Daoy (cell line): ENCODE measurements around the gene NPAS3. TPM values are rescaled to one million over a fixed set of nuclear protein-coding genes. Genes with fewer than 3 reads are reported as not detected.

ENCODE experiments used
- DNase-seq: peaks from one replicate; pipeline ENCODE4 v3.0.0-alpha.2; 2015; ENCODE audit warnings: low read depth
- total RNA-seq: library from RNA; depleted of rRNA; stranded (reverse); fragments of >200 nt; shearing (Covaris generic); gene quantifications from 2 replicates; pipeline ENCODE4 v1.2.3, GENCODE V29; 2014

The NPAS3 gene
- total RNA-seq, 1 experiment from 2014 or later: 1.9 TPM

DNA sequence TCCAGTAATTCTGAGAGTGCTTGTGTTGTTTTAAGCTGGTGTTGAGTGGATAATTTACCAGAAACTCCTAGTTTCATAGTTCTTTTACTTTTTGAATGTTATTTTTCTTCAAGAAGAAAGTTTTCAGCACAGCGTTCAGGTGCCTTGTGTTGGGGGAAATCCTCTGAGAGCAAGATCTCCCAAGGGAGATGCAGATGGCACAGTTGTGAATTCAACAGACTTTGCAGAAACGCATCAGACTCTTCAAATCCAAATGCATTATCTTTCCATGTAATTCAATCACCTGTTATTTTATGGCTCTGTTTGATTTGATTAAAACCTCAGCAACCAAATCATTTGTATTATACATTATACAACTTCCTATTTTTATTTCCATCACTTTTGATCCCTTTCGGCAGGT, 572.3 kb downstream of the NPAS3 start:
- no peak for DNase-seq

DNA sequence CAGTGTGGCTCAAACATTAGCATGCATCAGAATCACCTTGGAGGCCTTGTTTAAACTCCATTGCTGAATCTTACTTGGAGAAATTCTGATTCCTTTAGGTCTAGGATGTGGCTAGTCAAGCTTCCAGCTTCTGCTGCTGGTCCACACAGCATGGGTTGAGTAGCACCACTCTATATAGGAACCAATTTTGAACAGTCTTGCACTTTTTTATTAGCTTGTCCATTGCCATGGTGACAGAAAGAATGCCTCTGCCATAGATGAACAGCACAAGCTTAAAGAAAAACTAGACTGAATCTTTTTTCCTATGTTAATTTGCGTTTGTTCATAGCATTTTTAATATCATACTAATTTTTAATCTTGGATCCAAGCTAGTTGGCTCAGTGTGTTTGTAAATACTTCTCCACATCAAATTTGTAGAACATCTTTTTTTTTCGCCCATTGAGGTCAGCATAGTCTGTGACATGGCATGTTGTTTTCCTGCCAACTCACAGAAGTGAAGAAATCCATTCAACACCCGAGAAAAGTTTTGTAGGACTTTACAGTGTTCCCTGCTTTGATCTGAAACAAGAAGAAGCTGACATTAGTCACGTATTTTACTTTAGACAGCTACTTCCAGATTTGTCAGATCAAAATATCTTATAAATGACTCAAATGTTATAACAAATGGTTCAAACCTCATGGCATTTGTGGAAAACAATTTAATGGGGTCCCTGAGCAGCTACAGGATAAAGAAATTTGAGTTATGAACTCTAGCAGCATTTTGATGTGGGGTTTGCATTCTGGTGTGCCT, 573.4 kb downstream of the NPAS3 start:
- DNase-seq: peak; percentile 23

DNA sequence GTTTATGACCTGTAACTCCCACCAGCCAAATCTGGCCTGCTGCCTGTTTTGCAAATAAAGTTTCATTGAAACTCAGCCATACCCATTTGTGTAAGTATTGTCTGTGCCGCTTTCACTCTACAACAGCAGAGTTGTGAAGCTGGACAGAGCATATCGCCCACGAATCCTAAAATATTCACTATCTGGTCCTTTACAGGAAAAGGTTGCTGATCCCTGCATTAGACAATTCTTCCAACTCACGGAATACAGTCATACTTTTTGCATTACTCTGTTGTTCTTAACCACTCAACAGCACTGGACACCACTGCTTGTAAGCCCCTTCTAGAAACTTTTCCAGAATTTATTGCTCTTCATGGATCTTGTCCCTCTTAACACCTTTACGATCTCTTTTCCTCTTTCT, 576.8 kb downstream of the NPAS3 start:
- no peak for DNase-seq

DNA sequence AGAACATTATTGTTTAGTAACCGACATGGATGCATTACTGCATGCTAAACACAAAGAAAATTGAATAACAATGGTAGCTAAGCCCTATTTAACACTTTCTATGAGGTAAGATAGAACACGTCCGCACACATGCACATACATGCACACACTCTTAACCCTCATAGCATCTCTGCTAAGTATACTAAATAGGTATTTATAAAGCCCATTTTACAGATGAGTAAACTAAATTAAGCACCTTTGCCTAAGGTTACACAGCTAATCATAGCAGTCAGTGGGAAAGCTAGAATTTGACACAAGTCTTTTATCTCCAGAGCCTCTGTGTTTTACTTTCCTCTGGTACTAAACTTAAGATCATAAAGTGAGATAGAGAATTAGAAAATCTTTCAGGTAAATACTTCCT, 577.2 kb downstream of the NPAS3 start:
- no peak for DNase-seq

DNA sequence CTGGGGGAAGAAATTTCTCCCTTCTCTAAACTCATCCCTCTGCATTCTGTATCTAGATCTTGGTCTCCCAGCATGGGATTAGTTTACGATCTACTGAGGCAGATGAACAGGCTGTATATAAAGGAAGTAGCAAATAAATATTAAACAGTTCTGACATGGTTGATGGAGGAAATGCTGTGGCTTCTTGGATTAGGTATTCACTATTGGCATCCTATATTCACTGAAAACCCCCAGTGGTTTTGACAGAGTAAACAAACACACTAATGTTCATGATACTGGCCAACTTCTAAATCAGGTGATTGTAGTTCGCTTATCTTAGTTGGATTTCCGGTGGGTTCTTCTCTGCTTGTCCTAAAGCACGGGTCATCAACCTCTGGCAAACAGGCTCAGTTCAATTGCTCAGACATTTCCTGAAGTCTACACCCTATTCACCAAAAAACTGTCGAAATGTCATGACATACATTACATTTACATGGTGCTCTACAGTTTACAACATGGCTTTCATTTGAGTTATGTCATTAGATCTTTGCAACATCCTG, 578.3 kb downstream of the NPAS3 start:
- DNase-seq: no peak

DNA sequence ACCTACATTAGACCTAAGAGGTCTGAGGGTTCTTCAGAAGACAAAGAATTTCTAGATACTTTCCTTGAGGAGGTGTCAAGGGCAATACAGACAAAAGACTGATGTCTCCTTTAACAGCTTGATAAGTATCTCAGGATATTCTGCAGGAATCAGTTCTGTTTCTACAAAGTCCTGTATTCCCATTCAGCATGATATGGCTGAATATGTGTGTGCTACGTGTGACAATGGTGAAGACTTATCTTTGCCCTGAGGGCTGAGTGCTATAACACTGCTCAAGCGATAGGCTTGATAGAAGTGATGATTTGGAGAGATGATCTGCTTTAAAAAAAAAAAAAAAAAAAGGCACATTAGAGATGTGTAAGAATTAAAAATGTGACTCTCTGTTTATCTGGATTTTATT, 582.5 kb downstream of the NPAS3 start:
- DNase-seq: no peak

DNA sequence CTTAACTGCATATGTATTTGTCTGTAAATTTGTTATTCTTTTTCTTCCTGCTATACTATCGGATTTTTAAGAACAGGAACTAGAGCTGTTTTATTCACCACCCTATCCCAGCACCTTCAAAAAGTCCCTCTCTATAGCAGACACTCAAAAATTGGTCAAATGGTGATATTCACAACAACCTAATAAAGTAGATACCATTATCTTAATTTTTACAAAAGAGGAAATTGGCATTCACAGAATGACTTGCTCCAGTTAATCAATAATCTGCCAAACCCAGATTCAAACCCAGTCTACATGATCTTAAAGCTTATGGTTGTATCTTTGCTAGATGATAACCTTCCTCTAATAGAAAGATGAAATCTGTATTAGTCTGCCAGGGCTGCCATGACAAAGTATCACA, 585.6 kb downstream of the NPAS3 start:
- DNase-seq: no peak

DNA sequence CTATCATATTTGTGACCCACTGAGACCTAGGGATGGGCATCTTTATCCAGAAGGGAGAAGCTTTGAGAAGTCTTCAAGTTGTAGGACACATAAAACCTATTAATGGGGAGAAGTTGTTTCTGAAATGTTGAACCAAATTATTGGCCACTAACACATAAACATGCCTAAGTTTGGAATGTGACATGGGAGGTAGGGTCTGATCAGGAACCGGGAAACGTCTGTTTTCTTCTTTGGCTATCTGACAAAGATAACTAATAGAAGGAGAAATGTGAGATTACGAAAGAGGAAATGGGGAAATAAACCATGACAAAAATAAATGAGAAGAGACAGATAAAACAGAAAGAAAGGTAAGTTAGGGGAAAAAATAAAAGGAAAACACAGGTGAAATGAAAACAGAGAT, 586.9 kb downstream of the NPAS3 start:
- no peak for DNase-seq

DNA sequence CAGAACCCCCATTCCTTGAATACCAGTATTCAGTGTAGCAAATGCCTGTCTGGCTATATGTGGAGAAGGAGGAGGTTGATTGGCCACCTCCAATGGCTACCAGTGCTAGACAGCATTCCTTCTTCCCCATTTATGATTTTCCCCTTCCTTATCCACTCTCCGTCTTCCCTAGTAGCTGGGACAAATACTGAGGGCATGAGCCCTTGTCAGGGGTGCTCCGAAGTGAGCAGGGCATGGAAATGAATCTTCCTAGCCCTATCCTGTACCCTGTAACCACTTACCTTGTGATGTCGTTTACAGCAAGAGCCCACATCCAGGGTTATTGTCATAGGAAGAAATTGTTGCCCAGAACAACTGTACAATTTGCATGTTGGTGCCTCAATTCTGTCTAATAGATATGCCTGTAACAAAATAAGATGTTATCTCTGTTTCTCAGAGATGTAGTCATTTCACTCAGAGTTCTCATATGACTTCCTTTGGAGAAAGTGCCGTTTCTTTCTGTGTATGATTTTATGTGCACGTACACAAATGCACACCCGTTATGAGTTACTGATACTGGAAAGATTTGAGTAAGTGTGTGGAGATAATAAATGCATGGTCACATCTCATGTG, 588.5 kb downstream of the NPAS3 start:
- DNase-seq: no peak

DNA sequence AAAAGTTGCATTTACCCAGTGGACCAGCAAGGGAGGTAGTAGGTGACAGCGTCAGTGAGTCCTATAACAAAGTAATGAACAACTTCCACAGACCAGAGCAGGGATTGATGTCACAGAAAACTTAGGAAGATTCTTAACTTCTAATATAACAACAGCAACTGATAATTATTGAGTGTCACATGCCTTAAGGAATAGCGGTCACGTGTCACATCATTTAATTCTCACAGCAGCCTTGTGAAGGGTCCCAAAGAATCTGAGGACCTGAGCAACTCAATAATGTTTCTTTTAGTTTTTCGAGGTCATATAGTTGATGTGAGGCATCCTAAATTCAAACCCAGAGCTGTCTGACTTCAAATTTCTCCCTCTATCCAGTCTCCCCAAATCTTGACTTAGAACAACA, 590.0 kb downstream of the NPAS3 start:
- DNase-seq: no peak

DNA sequence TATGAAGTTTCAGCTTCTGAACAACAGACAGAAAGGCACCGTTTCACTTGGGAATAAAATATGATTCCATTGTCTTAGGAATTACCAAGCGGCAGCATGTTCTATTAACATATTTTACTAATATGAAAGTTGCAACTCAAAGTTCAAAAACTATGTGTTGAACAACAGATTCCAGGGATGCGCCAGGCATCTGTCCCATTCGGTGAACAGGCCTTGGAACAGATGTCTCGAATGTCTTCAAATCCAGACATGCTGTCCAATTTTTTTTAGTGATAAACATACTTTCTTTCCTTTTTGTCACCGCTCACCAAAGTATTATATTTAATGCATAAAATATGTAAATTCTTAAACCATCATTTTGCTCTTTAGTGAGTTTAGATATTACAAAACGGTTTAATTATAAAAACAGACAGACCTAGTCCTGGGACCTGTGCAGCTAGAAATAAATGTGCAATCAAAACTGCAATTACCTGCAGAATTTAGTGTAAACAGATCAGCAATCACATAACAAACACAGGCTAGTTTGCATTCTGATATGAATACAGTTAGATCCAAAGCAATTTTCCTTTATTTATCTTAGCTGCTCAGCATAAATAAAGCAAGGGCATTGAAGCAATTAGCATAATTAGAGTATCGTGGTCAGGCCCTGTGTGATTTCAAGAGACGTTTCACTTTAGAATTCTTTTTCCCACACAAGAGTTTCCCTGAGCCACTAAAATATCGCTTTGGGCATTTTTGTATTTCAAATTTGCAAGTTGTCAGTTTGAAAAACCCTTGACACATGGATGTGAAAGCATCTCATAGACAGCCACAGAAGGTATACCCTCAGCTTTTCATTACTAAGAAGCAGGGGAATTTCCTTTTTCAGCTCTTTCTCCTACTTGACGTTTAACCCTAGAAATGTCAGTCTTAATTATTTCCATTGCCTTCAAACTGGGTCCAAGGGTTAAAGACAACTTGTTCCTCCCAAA, 591.4 kb downstream of the NPAS3 start:
- DNase-seq: no peak

DNA sequence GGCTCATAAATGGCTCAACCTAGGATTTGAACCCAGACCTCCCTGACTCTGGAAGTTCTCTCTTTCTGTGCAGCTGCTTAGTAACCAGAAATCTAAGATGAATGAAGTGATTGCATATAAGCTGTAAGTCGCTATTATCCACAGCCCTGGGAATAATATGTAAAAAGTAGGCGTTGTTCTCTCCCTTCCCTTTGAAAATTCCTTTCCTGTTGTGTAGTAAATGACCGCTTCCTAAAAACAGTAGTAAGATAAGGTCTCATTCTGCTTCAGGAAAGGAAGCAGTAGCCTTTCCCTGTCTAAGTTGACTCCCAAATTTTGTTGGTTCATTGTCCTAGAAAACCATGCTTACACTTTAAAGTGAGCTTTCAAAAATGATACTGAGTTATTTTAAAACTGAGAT, 593.9 kb downstream of the NPAS3 start:
- DNase-seq: no peak

DNA sequence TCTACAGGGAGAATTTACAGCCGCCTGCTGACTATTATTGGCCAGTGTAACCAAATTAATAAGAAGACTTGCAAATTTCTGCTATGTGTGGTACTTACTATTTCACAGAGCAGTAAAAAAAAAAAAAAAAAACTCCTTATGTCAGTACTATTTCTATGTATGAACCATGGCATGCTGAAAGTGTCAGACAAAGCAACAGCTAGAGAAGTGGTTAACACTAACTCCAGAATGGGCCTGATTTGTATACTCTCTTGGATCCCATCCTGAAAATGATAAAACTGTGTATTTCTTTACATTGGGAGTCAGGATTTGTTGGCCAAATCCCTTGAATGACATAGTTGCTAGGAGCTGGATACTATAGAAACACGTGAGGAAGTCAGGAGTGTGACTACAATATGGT, 595.4 kb downstream of the NPAS3 start:
- DNase-seq: no peak

DNA sequence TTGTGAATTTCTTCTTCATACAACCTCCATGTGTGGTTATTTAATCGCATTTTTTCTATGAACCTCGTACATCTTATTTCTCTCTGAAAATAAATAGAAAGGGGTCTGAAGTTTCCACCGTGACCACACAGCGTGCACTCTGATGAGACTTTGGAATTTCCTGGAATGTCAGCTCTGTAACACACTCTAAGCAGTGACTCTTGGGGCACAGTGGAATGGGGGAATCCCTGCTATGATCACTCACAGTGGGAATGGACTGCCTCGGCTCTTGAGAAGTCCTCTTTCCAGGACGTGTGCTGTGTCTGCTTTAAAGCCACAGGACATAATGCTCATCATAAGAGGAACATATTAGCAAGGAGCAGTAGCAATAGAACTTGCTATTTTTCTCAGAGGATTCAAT, 596.0 kb downstream of the NPAS3 start:
- peak; percentile 80 for DNase-seq

DNA sequence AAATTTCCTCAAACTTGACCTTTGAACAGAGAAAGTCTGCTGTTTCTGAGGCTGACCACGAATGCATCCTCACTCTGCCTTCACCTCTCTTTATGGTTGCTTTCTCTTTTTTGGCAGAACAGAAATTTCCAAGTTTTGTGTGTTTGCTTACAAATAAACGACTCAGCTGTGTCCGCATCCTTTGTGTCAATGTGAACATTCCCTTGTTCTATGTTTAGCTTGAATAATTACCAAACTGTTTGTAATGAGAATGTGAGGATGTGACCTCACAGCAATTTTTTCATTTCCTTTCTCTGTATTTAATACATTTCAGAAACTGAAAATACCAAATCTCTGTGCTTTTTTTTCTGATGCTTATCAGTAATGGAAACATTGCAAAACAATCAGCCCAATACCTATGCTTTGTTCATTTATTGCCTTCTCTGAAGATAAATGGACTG, 601.3 kb downstream of the NPAS3 start:
- DNase-seq: no peak

DNA sequence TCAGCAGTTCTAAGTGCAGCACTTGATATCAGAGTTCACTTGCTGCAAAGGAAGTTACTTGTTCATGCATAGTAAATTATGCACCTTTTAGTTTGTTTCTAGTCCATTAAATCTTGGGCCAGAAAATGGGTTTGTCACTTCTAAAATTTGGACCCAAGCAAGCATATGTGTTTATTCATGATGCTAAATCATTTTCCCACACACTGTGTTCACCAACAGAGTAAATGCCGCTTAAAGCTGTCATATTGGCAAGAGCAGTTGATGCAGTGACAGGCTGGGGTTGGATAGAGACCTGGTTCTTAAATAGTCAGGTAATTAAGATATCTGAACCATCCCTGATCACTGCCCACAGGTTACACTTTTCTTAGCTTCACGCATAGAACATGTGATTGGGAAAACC, 602.5 kb downstream of the NPAS3 start:
- no peak for DNase-seq

DNA sequence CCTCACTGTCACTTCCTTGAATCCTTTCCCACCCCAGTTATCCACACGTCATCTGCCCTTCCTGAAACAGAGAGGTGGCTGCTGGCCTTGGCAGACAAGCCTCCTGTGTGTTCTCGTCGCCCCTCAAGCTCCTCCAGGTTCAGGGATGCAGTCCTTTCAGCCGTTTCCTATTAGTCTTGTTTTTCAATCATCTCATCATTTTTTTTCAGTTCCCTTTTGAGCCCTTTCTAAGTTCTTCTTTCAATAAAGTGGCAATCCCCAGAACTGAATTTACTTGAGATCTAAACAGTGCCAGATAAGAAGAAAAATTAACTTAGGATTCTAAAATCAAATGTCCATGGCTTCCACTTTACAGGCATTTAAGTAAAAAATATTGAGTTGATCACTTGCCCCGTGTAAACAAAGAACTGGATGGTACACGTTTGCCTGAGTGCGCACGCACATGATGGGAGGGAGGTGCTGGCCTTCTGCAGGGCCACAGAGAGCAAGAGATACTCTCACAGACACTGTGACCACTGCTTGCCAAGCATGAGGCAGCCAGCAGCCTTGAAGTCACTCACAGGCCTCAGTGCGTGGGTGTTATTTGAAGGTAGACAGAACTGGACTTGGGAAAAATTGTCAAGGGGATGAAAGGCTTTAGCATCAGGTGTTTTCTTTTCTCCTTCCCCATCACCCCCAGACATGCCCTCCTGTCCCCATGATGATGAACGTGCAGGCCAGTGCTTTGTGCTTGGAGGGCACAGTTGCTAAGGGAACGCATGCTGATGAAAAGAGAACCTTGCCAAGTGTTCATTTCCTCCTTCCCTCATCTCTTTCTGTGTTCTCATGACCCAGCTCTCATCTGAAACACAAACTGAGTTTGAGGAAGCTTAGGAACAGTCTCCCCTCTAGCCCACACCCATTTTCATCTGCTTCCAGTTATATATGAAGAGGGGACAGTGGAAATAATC, 603.9 kb downstream of the NPAS3 start:
- DNase-seq: no peak

DNA sequence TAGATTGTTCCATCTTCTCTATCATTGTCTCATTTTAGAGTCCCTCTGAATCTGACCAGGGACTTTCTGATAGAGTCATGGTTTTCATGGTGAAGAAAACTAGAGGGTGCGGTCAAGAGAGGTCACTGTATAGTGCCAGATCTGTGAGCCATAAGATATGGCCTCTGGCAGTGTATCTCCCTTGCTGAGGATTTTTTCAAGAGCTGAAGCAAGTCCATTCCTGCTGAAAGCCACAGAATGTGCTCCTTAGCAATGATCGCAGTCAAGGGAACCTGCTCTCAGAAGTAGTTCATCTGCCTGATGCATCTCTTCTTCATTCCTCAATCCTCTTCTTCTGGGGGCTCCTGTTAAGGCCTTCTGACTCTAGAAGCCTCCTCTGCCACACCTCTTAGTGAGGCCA, 607.0 kb downstream of the NPAS3 start:
- no peak for DNase-seq

DNA sequence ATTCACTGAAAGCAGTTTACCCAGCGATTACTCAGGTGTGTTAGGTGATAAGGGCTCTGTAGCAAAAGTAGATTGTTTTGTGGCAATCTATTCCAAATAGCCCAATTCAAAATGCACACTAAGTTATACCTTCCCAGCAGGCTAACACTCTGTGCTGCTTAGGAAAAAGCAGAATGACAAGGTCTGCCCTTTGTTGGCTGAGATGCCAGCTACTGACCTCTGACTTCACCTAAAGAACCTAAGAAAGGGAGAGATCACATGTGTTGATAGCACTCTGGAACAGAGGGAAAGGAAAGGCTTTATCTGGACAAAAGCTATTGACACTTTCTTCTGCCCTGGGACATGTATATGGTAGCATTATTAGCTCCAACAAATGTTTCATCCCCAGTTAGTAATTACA, 609.9 kb downstream of the NPAS3 start:
- no peak for DNase-seq

DNA sequence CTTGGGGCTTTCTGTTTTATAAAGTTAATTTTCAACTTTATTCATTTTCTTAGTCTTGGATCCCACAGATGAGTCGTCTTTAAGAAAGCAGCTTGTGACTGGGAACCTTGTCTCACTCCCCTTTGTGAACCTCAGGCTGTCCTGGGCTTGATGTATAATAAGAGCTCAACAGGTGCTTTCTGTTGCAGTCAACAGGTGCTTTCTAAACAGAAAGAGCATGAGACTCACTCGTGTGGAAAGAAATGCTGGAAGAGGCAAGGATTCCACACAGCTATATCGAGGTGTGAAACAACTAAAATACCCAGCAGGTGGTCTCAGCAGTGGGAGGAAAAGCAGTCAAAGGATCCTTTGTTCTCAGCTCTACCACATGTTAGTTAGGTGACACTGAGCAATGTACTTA, 613.3 kb downstream of the NPAS3 start:
- no peak for DNase-seq

DNA sequence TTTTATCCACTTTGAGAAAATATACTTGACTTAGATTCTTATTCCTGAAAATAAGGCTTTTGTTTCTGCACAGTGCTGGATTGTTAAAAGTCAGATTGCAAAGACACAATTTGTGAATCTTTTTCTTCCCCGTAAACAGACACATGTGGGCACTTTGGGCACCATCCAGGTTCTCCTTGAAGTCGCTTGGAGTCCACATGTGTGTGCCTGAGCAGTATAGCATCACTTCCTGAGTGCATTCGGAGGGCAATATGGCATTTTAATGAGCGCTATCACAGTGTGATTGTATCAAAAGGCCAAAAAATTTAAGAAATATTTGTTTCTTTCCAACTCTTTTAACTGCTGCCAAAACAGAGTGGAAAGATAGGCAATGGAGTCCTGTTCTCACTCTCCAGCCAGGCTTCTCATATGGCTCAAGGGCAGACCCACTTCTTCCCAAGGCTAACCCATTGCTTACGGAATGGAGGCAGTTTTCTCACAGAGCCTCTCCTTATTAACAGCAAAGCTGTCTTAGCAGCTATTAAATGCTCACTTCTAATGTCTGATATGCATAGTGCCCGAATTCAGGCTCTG, 615.1 kb downstream of the NPAS3 start:
- DNase-seq: no peak
